H1 (cell line): Measurements from ENCODE around the gene TMEM176B. TPM values are rescaled to one million over a fixed set of nuclear protein-coding genes. Genes with fewer than 3 reads are reported as not detected.

Source experiments
- CTCF ChIA-PET: fragments of 300-600 bp; sonication (Branson Sonifier 250); formaldehyde crosslinking; loops from one replicate; lab custom pipeline; 2021; ENCODE audit not compliant: partially characterized antibody; lab: Charles Lee
- POLR2A ChIA-PET: fragments of 300-600 bp; sonication (Branson Sonifier 250); formaldehyde crosslinking; loops from one replicate; lab custom pipeline; 2021; ENCODE audit warnings: inconsistent platforms; ENCODE audit not compliant: partially characterized antibody; lab: Charles Lee
- DNase-seq, 2 experiments: peaks; one replicate each; pipeline versions ENCODE4 v3.0.0 to v3.0.0-alpha.2; 2010 to 2022; ENCODE audit warnings: low spot score in 2 of 2, low read depth in 1 of 2, mixed read lengths in 1 of 2
- FAIRE-seq: peaks from 2 replicates; lab custom pipeline; 2011; peaks lifted over from hg19 to GRCh38; lab: Jason Lieb, UNC
- H2AFZ ChIP-seq: 2 replicates; pipeline ENCODE4 v1.8.1; 2012; ENCODE audit warnings: low read length, inconsistent platforms
- H2AK5ac ChIP-seq: 2 replicates; pipeline ENCODE4 v1.6.1; 2013; ENCODE audit warnings: low read depth, low read length
- H2BK120ac ChIP-seq: replicated peaks from 2 replicates; pipeline ENCODE3; 2013; ENCODE audit warnings: low read depth, low read length, inconsistent platforms
- H2BK12ac ChIP-seq: 2 replicates; pipeline ENCODE4 v1.6.1; 2013; ENCODE audit warnings: low read depth, low read length
- H2BK15ac ChIP-seq: 2 replicates; pipeline ENCODE4 v1.6.1; 2013; ENCODE audit warnings: low read length
- H2BK20ac ChIP-seq: 2 replicates; pipeline ENCODE4 v1.6.1; 2013; ENCODE audit warnings: low read length
- H2BK5ac ChIP-seq: 2 replicates; pipeline ENCODE4 v1.6.1; 2013; ENCODE audit warnings: low read depth, low read length
- H3K14ac ChIP-seq: 2 replicates; pipeline ENCODE4 v1.6.1; 2013; ENCODE audit warnings: inconsistent platforms; ENCODE audit not compliant: insufficient read length
- H3K18ac ChIP-seq: 2 replicates; pipeline ENCODE4 v1.6.1; 2013; ENCODE audit warnings: low read length; ENCODE audit errors: extremely low read depth
- H3K23ac ChIP-seq: 2 replicates; pipeline ENCODE4 v1.6.1; 2013; ENCODE audit warnings: inconsistent platforms; ENCODE audit not compliant: insufficient read length
- H3K23me2 ChIP-seq: 2 replicates; pipeline ENCODE4 v1.6.1; 2013; ENCODE audit warnings: low read depth, low read length
- H3K27ac ChIP-seq: 2 replicates; pipeline ENCODE4 v1.6.1; 2011; ENCODE audit warnings: low read depth, low read length, inconsistent platforms
- H3K27me3 ChIP-seq, 4 experiments: replicated peaks in 1 of 4; 1 replicate in 1 of 4; 2 replicates in 3 of 4; pipeline versions ENCODE4 v1.6.1 to v1.8.1; 2011 to 2013; ENCODE audit warnings: low read length in 3 of 4, mild to moderate bottlenecking in 3 of 4, inconsistent platforms in 2 of 4, mixed read lengths in 2 of 4, moderate library complexity in 1 of 4; ENCODE audit not compliant: control insufficient read depth in 3 of 4, insufficient read depth in 3 of 4; ENCODE audit errors: extremely low read depth in 1 of 4
- H3K36me3 ChIP-seq, 4 experiments: 2 replicates each; pipeline versions ENCODE4 v1.6.1 to v1.8.1; 2011 to 2013; ENCODE audit warnings: mild to moderate bottlenecking in 4 of 4, low read length in 3 of 4, moderate library complexity in 2 of 4, control low read depth in 1 of 4, inconsistent platforms in 1 of 4; ENCODE audit not compliant: insufficient read depth in 4 of 4, control insufficient read depth in 2 of 4
- H3K4ac ChIP-seq: replicated peaks from 2 replicates; pipeline ENCODE3; 2013; ENCODE audit warnings: low read length, low read depth, mixed read lengths, inconsistent platforms; ENCODE audit not compliant: insufficient read length
- H3K4me1 ChIP-seq, 4 experiments: replicated peaks in 1 of 4; 1 replicate in 1 of 4; 2 replicates in 3 of 4; pipeline versions ENCODE4 v1.6.1 to v1.8.1; 2011 to 2013; ENCODE audit warnings: low read length in 3 of 4, inconsistent platforms in 2 of 4, mixed read lengths in 1 of 4; ENCODE audit not compliant: insufficient read depth in 4 of 4, control insufficient read depth in 3 of 4
- H3K4me2 ChIP-seq, 2 experiments: 2 replicates each; pipeline versions ENCODE4 v1.6.1 to v1.8.1; 2011 to 2013; ENCODE audit warnings: low read depth in 2 of 2, low read length in 2 of 2, control low read depth in 1 of 2, inconsistent platforms in 1 of 2, mild to moderate bottlenecking in 1 of 2; ENCODE audit not compliant: insufficient read depth in 1 of 2
- H3K4me3 ChIP-seq, 4 experiments: fragments of 200-600, 300-600 bp in 1 of 4; sonication (generic), shearing (Covaris generic), sonication (Bioruptor Twin) in 1 of 4; 2 replicates each; pipeline versions ENCODE4 v1.5.1 to v1.8.1; 2011 to 2016; ENCODE audit warnings: low read length in 4 of 4, low read depth in 3 of 4, control low read depth in 2 of 4, inconsistent platforms in 2 of 4, mild to moderate bottlenecking in 2 of 4, mixed read lengths in 1 of 4, moderate library complexity in 1 of 4; ENCODE audit not compliant: insufficient read depth in 2 of 4; ENCODE audit errors: extremely low read depth in 1 of 4
- H3K56ac ChIP-seq: replicated peaks from 2 replicates; pipeline ENCODE3; 2013; ENCODE audit warnings: low read depth, mild to moderate bottlenecking, mixed read lengths, low read length, inconsistent platforms; ENCODE audit not compliant: insufficient read length
- H3K79me1 ChIP-seq: 2 replicates; pipeline ENCODE4 v1.6.1; 2013; ENCODE audit warnings: low read depth, low read length, control low read depth
- H3K79me2 ChIP-seq, 2 experiments: 2 replicates each; pipeline versions ENCODE4 v1.6.1 to v1.8.1; 2012 to 2013; ENCODE audit warnings: low read length in 2 of 2, mild to moderate bottlenecking in 2 of 2, inconsistent platforms in 1 of 2; ENCODE audit not compliant: insufficient read depth in 2 of 2, control insufficient read depth in 1 of 2
- H3K9ac ChIP-seq, 4 experiments: replicated peaks in 1 of 4; 1 replicate in 1 of 4; 2 replicates in 3 of 4; pipeline versions ENCODE4 v1.6.1 to v1.8.1; 2011 to 2013; ENCODE audit warnings: low read depth in 3 of 4, low read length in 3 of 4, control low read depth in 2 of 4, mild to moderate bottlenecking in 2 of 4, moderate library complexity in 2 of 4, inconsistent platforms in 1 of 4; ENCODE audit errors: extremely low read depth in 1 of 4
- H3K9me3 ChIP-seq, 2 experiments: 2 replicates each; pipeline versions ENCODE4 v1.6.1 to v1.8.1; 2012 to 2013; ENCODE audit warnings: mild to moderate bottlenecking in 2 of 2, moderate library complexity in 2 of 2, control low read depth in 1 of 2, inconsistent platforms in 1 of 2, low read depth in 1 of 2, low read length in 1 of 2, mixed read lengths in 1 of 2; ENCODE audit not compliant: insufficient read depth in 2 of 2
- H4K20me1 ChIP-seq, 2 experiments: replicated peaks in 1 of 2; 2 replicates each; pipeline versions ENCODE3 to v1.8.1; 2011 to 2013; ENCODE audit warnings: inconsistent platforms in 2 of 2, low read length in 2 of 2, mild to moderate bottlenecking in 1 of 2; ENCODE audit not compliant: insufficient read depth in 2 of 2, control insufficient read depth in 1 of 2
- H4K5ac ChIP-seq: 2 replicates; pipeline ENCODE4 v1.6.1; 2013; ENCODE audit warnings: low read length, low read depth, mixed read lengths, inconsistent platforms; ENCODE audit not compliant: insufficient read length
- H4K8ac ChIP-seq: 2 replicates; pipeline ENCODE4 v1.8.0; 2013; ENCODE audit warnings: mild to moderate bottlenecking, moderate library complexity, low read length, inconsistent platforms; ENCODE audit not compliant: insufficient read depth; ENCODE audit errors: extremely low read depth
- H4K91ac ChIP-seq: replicated peaks from 2 replicates; pipeline ENCODE3; 2013; ENCODE audit warnings: low read length, mixed read lengths, inconsistent platforms; ENCODE audit not compliant: insufficient read length
- ASH2L ChIP-seq: fragments of 200-600, 300-600 bp; sonication (generic); IDR thresholded peaks from one replicate; pipeline ENCODE4 v1.7.1; 2017; ENCODE audit warnings: low read length
- BACH1 ChIP-seq: IDR thresholded peaks from 2 replicates; pipeline ENCODE4 v1.6.1; 2012; ENCODE audit warnings: low read length, improper control_type of control experiment
- CEBPB ChIP-seq: IDR thresholded peaks from 2 replicates; pipeline ENCODE4 v1.6.1; 2012; ENCODE audit warnings: low read depth, low read length
- CREB1 ChIP-seq: IDR thresholded peaks from 2 replicates; pipeline ENCODE4 v1.6.1; 2012; ENCODE audit warnings: inconsistent platforms
- NRF1 ChIP-seq: IDR thresholded peaks from 2 replicates; pipeline ENCODE4 v1.6.1; 2011; ENCODE audit warnings: mild to moderate bottlenecking, low read depth, low read length, improper control_type of control experiment
- SP4 ChIP-seq: IDR thresholded peaks from 2 replicates; pipeline ENCODE4 v1.6.1; 2012; ENCODE audit warnings: low read length, inconsistent platforms
- SRF ChIP-seq: IDR thresholded peaks from 2 replicates; pipeline ENCODE4 v1.6.1; 2011; ENCODE audit warnings: mild to moderate bottlenecking, low read depth, low read length, moderate library complexity
- TAF1 ChIP-seq: IDR thresholded peaks from 2 replicates; pipeline ENCODE4 v1.6.1; 2011; ENCODE audit warnings: mild to moderate bottlenecking, low read depth, low read length
- WGBS, 2 experiments: shearing (Covaris generic) in 1 of 2; methylation state at CpG; one replicate each; pipeline versions ENCODE4 v1.1.6 to v1.1.7; 2013 to 2015; ENCODE audit warnings: low lambda C conversion rate in 2 of 2, mixed read lengths in 2 of 2, inconsistent platforms in 1 of 2, low coverage in 1 of 2, missing lambda C conversion rate in 1 of 2; ENCODE audit not compliant: insufficient replicate concordance in 2 of 2, insufficient coverage in 1 of 2, insufficient read length in 1 of 2; ENCODE audit errors: extremely low coverage in 1 of 2, missing lambda C conversion rate in 1 of 2; 5-methylcytosine and 5-hydroxymethylcytosine counted together
- polyA plus RNA-seq, 7 experiments: library from polyadenylated mRNA; depleted of rRNA in 3 of 7; stranded (reverse) in 5 of 7; unstranded in 2 of 7; fragments of >200 nt in 5 of 7; fragments of 200-250 nt in 2 of 7; gene quantifications; 1 replicate in 5 of 7; 2 replicates in 1 of 7; 4 replicates in 1 of 7; pipeline versions ENCODE4 v1.2.1 to v1.2.3, GENCODE V29; 2011 to 2013; ENCODE audit warnings: missing spikeins in 2 of 7, mixed read lengths in 2 of 7
- total RNA-seq: library from RNA; stranded (reverse); fragmentation: NEBNext Ultra II Directional; extraction: Animal tissue kit (Norgen Biotek cat#: 25700); gene quantifications from 2 replicates; pipeline ENCODE4 v1.2.1, GENCODE V29; 2021

Gene TMEM176B
- total and polyA plus RNA-seq, 2 of the 8 experiments (the other 6 are each of a cell fraction or from before 2014, with no cell fraction given): 1.2 to 2.1 TPM

GRCh38 chr7:150790416-150791075, 9.6 kb downstream of the TMEM176B start:
- no peak for TF ChIP-seq TAF1
- TF ChIP-seq CEBPB: no peak
- TF ChIP-seq BACH1: no peak
- no peak for TF ChIP-seq ASH2L
- TF ChIP-seq NRF1: 0 out of 2 replicates have a peak, but pooled peaks have one; percentile 3
- no peak for TF ChIP-seq SRF
- TF ChIP-seq SP4: no peak
- no peak for TF ChIP-seq CREB1
- Histone ChIP-seq H3K4me2 (no peak overlapping the region), H3K9ac (no peak overlapping the region), H3K18ac (no peak overlapping the region), H2BK20ac (no peak overlapping the region), H3K36me3 (no peaks in the 10 kb centered on the region), H4K5ac (no peak overlapping the region), H2BK120ac (no peak overlapping the region), H2AK5ac (no peak overlapping the region), H2BK5ac (no peak overlapping the region), H3K27me3 (no peaks in the 10 kb centered on the region; a peak in 1 of 7 replicates), H3K4me1 (no peaks in the 10 kb centered on the region; a peak in 1 of 7 replicates), H3K79me1 (no peaks in the 10 kb centered on the region), H4K91ac (no peak overlapping the region), H3K27ac (no peak overlapping the region), H4K8ac (no peak overlapping the region), H2BK15ac (no peak overlapping the region), H3K14ac (no peak overlapping the region), H3K9me3 (no peaks in the 10 kb centered on the region), H3K79me2 (no peaks in the 10 kb centered on the region), H3K4me3 (no peak overlapping the region), H3K23me2 (no peaks in the 10 kb centered on the region; the same call in 1 of the 2 replicates), H3K56ac (no peak overlapping the region), H2AFZ (no peak overlapping the region), H3K23ac (no peak overlapping the region), H2BK12ac (no peak overlapping the region), H3K4ac (no peak overlapping the region), H4K20me1 (no peaks in the 10 kb centered on the region)
- no peak for DNase-seq
- ChIA-PET POLR2A (no interaction called here), CTCF (interaction anchor here (0.8 to 2.0 kb wide), 3 partner anchors 9 to 13 kb away, joined by 3 to 6 read pairs (median 3); no protein-coding TSS in a partner anchor)
- 84% methylated on average over 9 of the region's 9 CpGs; no CpG with 5 or more reads in 1 of the 2 experiments for WGBS, 2 experiments
- FAIRE-seq: no peak
